CD1c-positive myeloid dendritic cell (primary cell): ENCODE results near the gene SLC25A34.
A peak's percentile ranks its signal among the peaks of the same experiment; 100 is the strongest.

ENCODE experiments used
- DNase-seq: peaks from one replicate; pipeline ENCODE4 v3.0.0-alpha.2; 2016; ENCODE audit errors: extremely low spot score

Gene SLC25A34

DNA sequence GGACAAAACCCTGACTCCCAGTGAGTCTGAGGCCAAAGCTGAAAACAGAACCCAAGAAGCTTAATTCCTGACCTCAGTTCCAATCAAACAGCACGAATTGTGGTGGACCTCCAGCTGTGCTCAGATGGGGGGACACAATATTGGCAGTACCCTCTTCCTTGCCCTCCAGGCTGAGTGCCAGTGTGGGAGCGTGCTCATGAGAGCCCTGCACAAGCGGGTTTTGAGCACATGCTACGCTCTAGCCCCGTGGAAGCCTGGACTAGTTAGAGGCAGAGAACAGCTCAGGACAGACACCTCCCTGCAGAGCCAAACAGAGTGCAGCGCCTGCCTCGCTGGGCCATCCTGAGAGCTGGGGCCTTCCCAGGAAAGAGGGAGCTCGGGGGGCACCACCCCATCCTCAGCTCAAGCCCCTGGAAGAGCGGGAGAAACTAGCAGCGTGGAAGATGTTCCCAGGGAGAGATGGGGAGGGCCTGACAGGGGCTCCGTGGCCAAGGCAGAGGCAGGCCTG, 2.8 kb upstream of the SLC25A34 start:
- no peak for DNase-seq

- DNase-seq = no peak
Observed at GRCh38 chr1:15733726-15734226, 2.3 kb upstream of the SLC25A34 start.

DNA sequence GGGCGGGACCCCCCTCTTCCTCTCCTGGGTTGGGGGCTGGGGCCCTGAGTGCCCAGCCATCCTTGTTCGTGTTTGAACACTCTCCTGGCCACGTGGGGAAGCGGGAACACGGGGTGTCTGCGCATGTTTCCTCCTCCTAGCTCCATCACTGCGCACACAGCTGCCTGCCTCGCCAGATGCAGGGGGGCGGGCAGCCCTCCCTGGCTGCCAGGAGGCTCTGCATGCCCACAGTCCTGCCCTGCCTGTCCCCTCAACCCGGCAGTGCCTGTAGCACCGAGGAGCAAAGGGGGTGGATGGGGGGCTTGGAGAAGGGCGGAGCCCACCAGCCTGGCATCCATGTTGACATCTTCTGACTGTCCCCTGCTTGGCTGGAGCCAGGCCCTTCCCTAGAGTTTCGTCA, 1.8 kb upstream of the SLC25A34 start:
- no peak for DNase-seq

DNA sequence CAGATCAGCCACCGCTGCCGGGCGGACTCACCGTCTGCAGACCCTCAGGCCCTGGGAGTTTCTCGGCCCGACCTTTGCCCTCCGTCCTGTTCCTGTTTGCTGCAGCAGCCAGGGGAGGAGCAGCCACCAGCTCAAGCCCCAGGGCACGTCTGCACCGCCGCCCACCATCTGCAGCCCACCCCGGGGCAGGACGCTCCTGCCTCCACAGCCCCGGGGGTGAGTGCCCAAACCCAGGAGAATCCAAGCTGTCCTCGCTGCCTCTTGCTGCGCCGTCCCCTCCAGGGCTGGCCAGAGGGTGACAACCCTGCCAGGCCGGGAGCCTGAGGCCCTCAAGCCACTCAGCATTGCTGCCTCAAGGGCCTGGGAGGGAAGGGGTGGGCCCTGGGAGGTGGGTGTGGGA, 1.2 kb upstream of the SLC25A34 start:
- no peak for DNase-seq

- DNase-seq = no peak
Observed at GRCh38 chr1:15735304-15736037, 587 bp upstream of the SLC25A34 start.

GRCh38 chr1:15736892-15737261, 819 bp downstream of the SLC25A34 start:
- DNase-seq = no peak

GRCh38 chr1:15737324-15738319, 1.6 kb downstream of the SLC25A34 start:
- DNase-seq = no peak

DNA sequence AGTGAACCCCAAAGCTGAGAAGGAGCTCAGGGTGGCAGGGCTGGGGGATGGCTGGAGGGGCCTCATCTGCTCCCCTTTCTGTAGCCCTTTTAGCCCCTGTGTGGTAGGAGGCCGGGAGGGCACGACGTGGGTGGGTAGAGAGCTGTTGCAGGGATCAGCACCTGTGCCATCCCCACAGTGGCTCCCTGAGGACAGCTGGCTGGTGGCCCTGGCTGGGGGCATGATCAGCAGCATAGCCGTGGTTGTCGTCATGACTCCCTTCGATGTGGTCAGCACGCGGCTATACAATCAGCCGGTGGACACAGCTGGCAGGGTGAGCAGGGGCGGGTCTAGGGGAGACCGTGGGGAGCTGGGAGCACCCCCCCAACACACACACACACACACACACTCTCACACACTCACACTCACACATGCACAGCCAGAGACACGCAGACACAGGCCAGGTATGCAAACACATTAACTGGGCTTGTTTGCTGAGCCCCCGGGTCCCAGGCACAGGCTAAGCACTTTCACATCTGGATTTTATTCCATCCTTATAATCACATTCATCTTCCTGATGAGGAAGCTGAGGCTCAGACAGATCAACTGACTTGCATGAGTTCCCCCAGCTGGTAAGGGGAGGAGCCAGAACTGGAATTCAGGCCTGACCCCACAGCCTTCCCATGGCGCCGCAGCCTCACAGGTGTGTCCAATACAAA, 2.5 kb downstream of the SLC25A34 start:
- DNase-seq = no peak

- DNase-seq = no peak
Observed at GRCh38 chr1:15739259-15739658, 3.2 kb downstream of the SLC25A34 start.

- no peak for DNase-seq
Observed at GRCh38 chr1:15739745-15740144, 3.7 kb downstream of the SLC25A34 start.

DNA sequence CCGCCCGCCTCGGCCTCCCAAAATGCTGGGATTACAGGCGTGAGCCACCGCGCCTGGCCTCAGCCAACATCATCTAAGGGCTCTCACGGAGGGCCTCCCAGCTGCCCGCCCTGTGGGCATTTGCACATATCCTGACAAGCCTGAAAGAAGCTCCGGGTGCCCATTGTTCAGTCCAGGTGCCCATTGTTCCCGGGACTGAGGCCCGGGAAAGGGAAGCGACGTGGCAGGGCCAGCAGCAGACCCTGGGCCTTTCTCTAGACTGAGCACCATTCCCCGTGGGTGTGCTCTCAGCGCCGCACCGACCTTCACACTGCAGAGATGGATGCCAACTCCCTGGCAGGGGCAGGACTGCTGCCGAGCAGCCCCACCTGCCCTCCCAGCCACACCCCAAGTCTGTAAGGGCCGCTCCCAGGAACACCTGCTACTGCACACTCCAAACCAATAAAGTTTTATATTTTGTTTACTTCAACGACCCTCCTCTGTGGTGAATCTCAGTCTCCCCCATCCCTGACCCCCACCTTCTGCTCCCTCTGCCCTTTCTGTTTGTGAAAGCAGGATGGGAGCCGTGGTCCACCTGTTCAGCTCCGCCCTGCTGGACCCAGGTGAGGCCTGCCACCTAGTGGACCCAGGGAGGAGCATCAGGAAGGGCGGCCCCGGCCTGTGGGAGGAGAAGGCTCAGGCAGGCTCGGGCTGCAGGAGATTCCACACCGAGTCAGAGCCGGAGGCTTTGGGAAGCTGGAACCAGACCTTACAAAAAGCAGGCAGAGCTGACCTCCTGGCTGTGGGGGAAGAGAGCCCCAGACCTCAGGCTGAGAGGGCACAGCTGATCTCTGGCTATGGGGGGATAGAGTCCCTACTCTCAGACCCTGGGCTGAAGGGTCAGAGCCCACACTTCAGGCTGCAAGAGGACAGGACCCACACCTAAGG, 5.1 kb downstream of the SLC25A34 start:
- peak; percentile 53 for DNase-seq

GRCh38 chr1:15742339-15742801, 6.3 kb downstream of the SLC25A34 start, which contains the start of gene TMEM82:
TMEM82 (plus strand) TSS chr1:15742499; CDS start chr1:15742560, 61 bp downstream.
- DNase-seq = no peak

GRCh38 chr1:15744122-15744679, 8.1 kb downstream of the SLC25A34 start:
- no peak for DNase-seq

- DNase-seq = no peak
Observed at GRCh38 chr1:15747378-15747777, 11.3 kb downstream of the SLC25A34 start.

DNA sequence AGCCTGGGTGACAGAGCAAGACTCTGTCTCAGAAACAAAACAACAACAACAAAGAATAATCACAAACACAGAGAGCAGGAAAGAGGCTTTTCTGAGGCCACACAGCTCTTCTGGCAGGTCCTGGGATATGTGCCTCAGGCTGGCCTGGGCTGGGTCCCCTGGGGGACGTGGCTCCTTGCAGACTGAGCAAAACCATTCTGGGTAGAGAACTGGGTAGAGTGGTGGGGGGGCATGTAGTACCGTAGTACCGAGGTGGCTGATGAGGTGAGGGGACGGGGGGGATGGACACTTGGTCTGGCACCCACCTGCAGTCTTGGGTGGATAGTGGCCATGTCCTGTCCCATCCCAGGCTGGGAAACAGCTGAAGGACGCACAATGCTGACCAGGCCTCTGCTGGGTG, 12.2 kb downstream of the SLC25A34 start:
- DNase-seq = no peak

- DNase-seq = no peak
Observed at GRCh38 chr1:15748690-15749398, 12.8 kb downstream of the SLC25A34 start.

- DNase-seq = no peak
Observed at GRCh38 chr1:15749399-15750291, 13.6 kb downstream of the SLC25A34 start.

DNA sequence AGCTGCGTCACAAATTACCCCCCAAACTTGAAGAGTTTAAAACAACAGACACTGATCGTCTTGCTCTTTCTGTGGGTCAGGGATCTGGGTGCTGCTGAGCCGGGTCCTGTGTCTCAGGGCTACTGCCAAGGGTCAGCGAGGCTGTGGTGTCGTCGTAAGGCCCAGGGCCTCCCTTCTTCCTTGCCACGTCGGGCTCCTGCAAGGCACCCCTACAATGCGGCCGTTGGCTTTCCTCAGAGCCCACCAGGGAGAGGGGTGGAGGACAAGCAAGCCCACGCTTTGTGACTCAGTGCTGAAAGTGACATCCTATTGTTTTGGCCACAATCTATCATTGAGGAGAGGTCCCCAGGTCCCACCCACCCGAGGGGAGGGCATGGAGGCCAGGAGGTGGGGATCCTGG, 14.9 kb downstream of the SLC25A34 start:
- DNase-seq = no peak

DNA sequence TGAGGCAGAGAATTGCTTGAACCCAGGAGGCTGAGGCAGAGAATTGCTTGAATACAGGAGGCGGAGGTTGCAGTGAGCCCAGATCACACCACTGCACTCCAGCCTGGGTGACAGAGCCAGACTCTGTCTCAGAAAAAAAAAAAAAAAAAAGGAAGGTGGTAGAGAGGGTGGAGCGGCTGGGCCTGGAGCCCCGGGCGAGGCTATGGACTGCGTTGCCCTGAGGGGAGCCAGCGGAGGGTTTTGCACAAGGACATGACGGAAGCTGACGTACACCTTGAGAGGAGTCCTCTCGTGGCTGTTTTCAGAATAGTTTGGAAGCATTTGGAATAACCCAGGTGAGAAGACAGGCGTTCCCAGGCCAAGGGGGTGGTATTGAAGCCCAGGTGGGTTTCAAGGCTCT, 15.7 kb downstream of the SLC25A34 start:
- DNase-seq = no peak
